ENCODE data around the gene PTGFRN. TPM values are rescaled to one million over a fixed set of nuclear protein-coding genes. Genes with fewer than 3 reads are reported as not detected.

Gene PTGFRN
- total and polyA plus RNA-seq, 4 donors: 5.4 to 12.6 (median 7.2) TPM

GRCh38 chr1:116921301-116921885, 11.7 kb downstream of the PTGFRN start (continued):
- TF ChIP-seq ZBTB33 (IDR thresholded peaks at IDR 0.05): peak; percentile 50
- peak; percentile 93 for TF ChIP-seq HNF4G (IDR thresholded peaks at IDR 0.05)
- peak; percentile 97 to 98 for TF ChIP-seq HNF4A (conservative IDR thresholded peaks at IDR 0.05)
- TF ChIP-seq NR2F2 (IDR thresholded peaks at IDR 0.05): no peak
- TF ChIP-seq FOXA2 (IDR thresholded peaks at IDR 0.05): peak; percentile 87
- peak in 1 of 2 donors; percentile 16 for TF ChIP-seq EGR1 (IDR thresholded peaks at IDR 0.05; ENCODE audit: low read depth in 2 of 2)
- peak; percentile 94 for TF ChIP-seq YY1 (IDR thresholded peaks at IDR 0.05)
- no peak for TF ChIP-seq ATF3 (IDR thresholded peaks at IDR 0.05)
- TF ChIP-seq JUND (IDR thresholded peaks at IDR 0.05): peak; percentile 39 to 72

- TF ChIP-seq FOXA1 (IDR thresholded peaks at IDR 0.05): no peak
- TF ChIP-seq CTCF (IDR thresholded peaks at IDR 0.05; ENCODE audit: low read depth, low read length, missing input control): no peak
- no peak for TF ChIP-seq FOXA2 (IDR thresholded peaks at IDR 0.05)
- TF ChIP-seq EGR1 (IDR thresholded peaks at IDR 0.05; ENCODE audit: low read depth in 2 of 2): no peak
- TF ChIP-seq RAD21 (IDR thresholded peaks at IDR 0.05): no peak
These were observed 12.2 kb downstream of the PTGFRN start for GRCh38 chr1:116921937-116922336.

GRCh38 chr1:116923421-116923820, 13.7 kb downstream of the PTGFRN start:
- Histone ChIP-seq H3K4me1 (ENCODE audit: control insufficient read depth in 4 of 4, insufficient read depth in 4 of 4, low read length in 3 of 4) (peaks cover 6 to 16% (median 9%) of the 10 kb centered on the region in 4 donors), H3K9me3 (ENCODE audit: control insufficient read depth in 4 of 4, low read length in 3 of 4) (no peaks in the 10 kb centered on the region), H3K27me3 (ENCODE audit: control insufficient read depth in 4 of 4, insufficient read depth in 4 of 4, low read length in 3 of 4) (no peaks in the 10 kb centered on the region), H3K4me3 (ENCODE audit: low read depth in 1 of 3, low read length in 3 of 3) (no peak overlapping the region), H3K9ac (ENCODE audit: low read depth in 1 of 2, low read length in 2 of 2) (no peak overlapping the region), H3K36me3 (ENCODE audit: control insufficient read depth in 4 of 4, insufficient read depth in 3 of 4, low read depth in 1 of 4, low read length in 3 of 4) (no peaks in the 10 kb centered on the region), H3K27ac (ENCODE audit: low read depth in 1 of 2, low read length in 2 of 2) (no peak overlapping the region)
- no peak for DNase-seq (ENCODE audit: low spot score)
- 87% methylated on average over 8 of the region's 8 CpGs for whole genome bisulfite sequencing
- TF ChIP-seq SP1 (IDR thresholded peaks at IDR 0.05): no peak
- TF ChIP-seq ZBTB33 (IDR thresholded peaks at IDR 0.05): no peak
- TF ChIP-seq FOXA2 (IDR thresholded peaks at IDR 0.05): no peak
- TF ChIP-seq CTCF (IDR thresholded peaks at IDR 0.05; ENCODE audit: low read depth, low read length, missing input control): no peak
- no peak for TF ChIP-seq ATF3 (IDR thresholded peaks at IDR 0.05)
- TF ChIP-seq RXRA (IDR thresholded peaks at IDR 0.05): no peak
- TF ChIP-seq YY1 (IDR thresholded peaks at IDR 0.05): no peak
- TF ChIP-seq JUND (IDR thresholded peaks at IDR 0.05): no peak
- TF ChIP-seq HNF4G (IDR thresholded peaks at IDR 0.05): no peak
- TF ChIP-seq GABPA (IDR thresholded peaks at IDR 0.05 in 1 of 2, conservative IDR thresholded peaks at IDR 0.05 in 1 of 2): no peak
- no peak for TF ChIP-seq FOXA1 (IDR thresholded peaks at IDR 0.05)
- no peak for TF ChIP-seq TAF1 (conservative IDR thresholded peaks at IDR 0.05)
- no peak for TF ChIP-seq HNF4A (conservative IDR thresholded peaks at IDR 0.05)
- TF ChIP-seq MAX (IDR thresholded peaks at IDR 0.05): no peak
- TF ChIP-seq EGR1 (IDR thresholded peaks at IDR 0.05; ENCODE audit: low read depth in 2 of 2): no peak
- no peak for TF ChIP-seq NR2F2 (IDR thresholded peaks at IDR 0.05)

More at GRCh38 chr1:116921937-116922336, 12.2 kb downstream of the PTGFRN start:
- Histone ChIP-seq H3K27ac (ENCODE audit: low read depth in 1 of 2, low read length in 2 of 2) (peak overlapping the region; percentile 32 to 62), H3K4me1 (ENCODE audit: control insufficient read depth in 4 of 4, insufficient read depth in 4 of 4, low read length in 3 of 4) (peaks cover 3 to 16% (median 9%) of the 10 kb centered on the region in 4 donors), H3K36me3 (ENCODE audit: control insufficient read depth in 4 of 4, insufficient read depth in 3 of 4, low read depth in 1 of 4, low read length in 3 of 4) (no peaks in the 10 kb centered on the region), H3K27me3 (ENCODE audit: control insufficient read depth in 4 of 4, insufficient read depth in 4 of 4, low read length in 3 of 4) (no peaks in the 10 kb centered on the region), H3K4me3 (ENCODE audit: low read depth in 1 of 3, low read length in 3 of 3) (no peak overlapping the region), H3K9ac (ENCODE audit: low read depth in 1 of 2, low read length in 2 of 2) (no peak overlapping the region), H3K9me3 (ENCODE audit: control insufficient read depth in 4 of 4, low read length in 3 of 4) (no peaks in the 10 kb centered on the region)
- WGBS: 88% methylated on average over 5 of the region's 5 CpGs
- no peak for DNase-seq (ENCODE audit: low spot score)
